Measurements from ENCODE around the gene TNFAIP3.

- TF ChIP-seq CTCF (IDR thresholded peaks at IDR 0.05; ENCODE audit: low read depth, low read length), result no peak
- TF ChIP-seq EZH2phosphoT487 (IDR thresholded peaks at IDR 0.05; ENCODE audit: low read depth), result no peak
Observed at GRCh38 chr6:137850816-137851602, 16.1 kb upstream of the TNFAIP3 start.
